Fibroblast of lung (primary cell): Measurements from ENCODE around the gene ACP4.

Source experiments
- CTCF ChIP-seq, 2 donors: IDR thresholded peaks in 1 of 2; conservative IDR thresholded peaks in 1 of 2; 1 replicate in 1 of 2; 2 replicates in 1 of 2; pipeline ENCODE4 v1.5.1; 2011 to 2012; ENCODE audit warnings: low read length in 2 of 2, control low read depth in 1 of 2, inconsistent platforms in 1 of 2, low read depth in 1 of 2, mild to moderate bottlenecking in 1 of 2
- EZH2 ChIP-seq: IDR thresholded peaks from 2 replicates; pipeline ENCODE4 v1.5.1; 2012; ENCODE audit warnings: low read length, control low read depth, mild to moderate bottlenecking; ENCODE audit errors: missing control alignments

- TF ChIP-seq CTCF (conservative IDR thresholded peaks at IDR 0.05 in 1 of 2, IDR thresholded peaks at IDR 0.05 in 1 of 2; ENCODE audit: low read depth in 1 of 2, low read length in 2 of 2), result no peak
- no peak for TF ChIP-seq EZH2
Observed at GRCh38 chr19:50838239-50838638, 48.0 kb downstream of the ACP4 start.
